Measurements from ENCODE around the gene SARNP. TPM values are rescaled to one million over a fixed set of nuclear protein-coding genes. Genes with fewer than 3 reads are reported as not detected.

SARNP gene
- total and polyA plus RNA-seq, 9 of the 15 experiments (the other 6 are each of a cell fraction or from before 2014, with no cell fraction given) = 70.1 to 400 (median 198) TPM

GRCh38 chr12:55845361-55845760, 27.8 kb upstream of the SARNP start:
- H3K4me3 ChIP-seq = no peak overlapping the region
- in situ Hi-C loops (cut with MboI) (no loop called here), intact Hi-C loops (cut with micrococcal nuclease) (no loop called here)
- H4K20me1 ChIP-seq (replicated peaks; ENCODE audit: control insufficient read depth, insufficient read depth, low read length) = no peaks in the 10 kb centered on the region
- no peaks in the 10 kb centered on the region for H3K36me3 ChIP-seq (ENCODE audit: control insufficient read depth, insufficient read depth, low read length)
- POLR2A ChIA-PET = interaction anchor here (0.7 kb wide), 1 partner anchor 91 kb away, joined by 3 read pairs; no protein-coding TSS in a partner anchor
- no peaks in the 10 kb centered on the region for H3K9me3 ChIP-seq (replicated peaks; ENCODE audit: control insufficient read depth, insufficient read depth, low read depth, low read length)
- peaks cover 14 to 30% of the 10 kb centered on the region in 2 experiments for H3K4me1 ChIP-seq (replicated peaks in 1 of 2; ENCODE audit: control insufficient read depth in 2 of 2, insufficient read depth in 2 of 2, low read length in 2 of 2)
- H3K9ac ChIP-seq (ENCODE audit: insufficient read depth in 1 of 2, low read depth in 2 of 2, low read length in 2 of 2) = peak overlapping the region in 1 of 2 experiments; percentile 17; a peak in 1 of 4 replicates
- TF ChIP-seq ZNF584 (CRISPR knock-in tag; IDR thresholded peaks at IDR 0.05; ENCODE audit: low read depth) (no peak), SREBF2 (CRISPR knock-in tag; IDR thresholded peaks at IDR 0.05) (no peak), HLTF (IDR thresholded peaks at IDR 0.05) (no peak), ZNF512 (tag; IDR thresholded peaks at IDR 0.05) (no peak), PKNOX1 (IDR thresholded peaks at IDR 0.05) (peak; percentile 92), MEIS2 (IDR thresholded peaks at IDR 0.05; ENCODE audit: partially characterized antibody) (peak; percentile 74), HMBOX1 (IDR thresholded peaks at IDR 0.05) (peak; percentile 60; the same call in 1 of the 2 replicates), ZNF449 (CRISPR knock-in tag; IDR thresholded peaks at IDR 0.05) (no peak), PBX2 (CRISPR knock-in tag; IDR thresholded peaks at IDR 0.05; ENCODE audit: low read depth) (peak; percentile 35; the same call in 1 of the 2 replicates), PBX2 (tag; conservative IDR thresholded peaks at IDR 0.05; ENCODE audit: low read depth) (peak; percentile 35; the same call in 1 of the 2 replicates)
- no peak overlapping the region for H3K4me2 ChIP-seq (ENCODE audit: insufficient read depth, low read length)
- peak overlapping the region; percentile 20; the same call in 1 of the 2 replicates for H2AFZ ChIP-seq (ENCODE audit: low read depth, low read length)
- H3K79me2 ChIP-seq (ENCODE audit: control insufficient read depth, insufficient read depth, low read length) = peaks cover 3% of the 10 kb centered on the region; the same call in 1 of the 3 replicates
- BruUV-seq (replicated peaks) = no TSS peak
- H3K9me1 ChIP-seq (ENCODE audit: control insufficient read depth, insufficient read depth, low read length) = no peaks in the 10 kb centered on the region
- CTCF ChIA-PET (ENCODE audit: low intra/inter-chr PET ratio) = no interaction called here
- H3K27ac ChIP-seq (ENCODE audit: extremely low read depth, low read depth, low read length) = no peak overlapping the region
- H3K27me3 ChIP-seq (ENCODE audit: control insufficient read depth in 2 of 2, insufficient read depth in 2 of 2, low read length in 2 of 2) = no peaks in the 10 kb centered on the region
- DNase-seq (ENCODE audit: extremely low read depth in 1 of 4, low spot score in 3 of 4) (peak in 1 of 4 experiments; percentile 5), ATAC-seq (no peak), FAIRE-seq (no peak)
- WGBS (ENCODE audit: insufficient coverage, low coverage, missing lambda C conversion rate) = 55% methylated on average over 5 of the region's 5 CpGs

All from K562 (cell line).